IMR-90 (cell line): ENCODE measurements around the gene STAG1.

Source experiments
- BHLHE40 ChIP-seq: fragments of 150-350 bp; IDR thresholded peaks from 2 replicates; pipeline ENCODE4 v1.6.1; 2016; ENCODE audit warnings: mild to moderate bottlenecking, low read depth, low read length
- CEBPB ChIP-seq: IDR thresholded peaks from 2 replicates; pipeline ENCODE4 v1.6.1; 2012; ENCODE audit warnings: low read depth, low read length, improper control_type of control experiment
- CHD1 ChIP-seq: IDR thresholded peaks from 2 replicates; pipeline ENCODE4 v1.6.1; 2012; ENCODE audit warnings: low read depth, low read length, improper control_type of control experiment
- MAFK ChIP-seq: IDR thresholded peaks from 2 replicates; pipeline ENCODE4 v1.6.1; 2012; ENCODE audit warnings: low read depth, low read length, improper control_type of control experiment
- MXI1 ChIP-seq: IDR thresholded peaks from 2 replicates; pipeline ENCODE4 v1.6.1; 2012; ENCODE audit warnings: low read depth, mild to moderate bottlenecking, low read length, moderate library complexity, borderline replicate concordance
- POLR2A ChIP-seq: IDR thresholded peaks from 2 replicates; pipeline ENCODE4 v1.6.1; 2012; ENCODE audit warnings: mild to moderate bottlenecking, low read depth, low read length
- RAD21 ChIP-seq: IDR thresholded peaks from 2 replicates; pipeline ENCODE4 v1.6.1; 2012; ENCODE audit warnings: low read length, improper control_type of control experiment
- RFX5 ChIP-seq: IDR thresholded peaks from 2 replicates; pipeline ENCODE4 v1.8.0; 2012; ENCODE audit warnings: low read depth, mild to moderate bottlenecking, low read length, moderate library complexity
- SMC3 ChIP-seq: fragments of 150-350 bp; IDR thresholded peaks from 2 replicates; pipeline ENCODE4 v1.6.1; 2016; ENCODE audit warnings: low read depth, mild to moderate bottlenecking, antibody characterized with exemption, low read length, moderate library complexity
- TF ChIP-seq, protein P1 (sequence below): conservative IDR thresholded peaks from 2 replicates; pipeline ENCODE4 v1.5.1; 2012; ENCODE audit warnings: mild to moderate bottlenecking, low read depth, low read length, improper control_type of control experiment
- TF ChIP-seq, protein P2 (sequence below): fragments of 150-350 bp; IDR thresholded peaks from 2 replicates; pipeline ENCODE4 v1.6.1; 2017; ENCODE audit warnings: mild to moderate bottlenecking, antibody characterized with exemption, low read length, low read depth

DNA sequence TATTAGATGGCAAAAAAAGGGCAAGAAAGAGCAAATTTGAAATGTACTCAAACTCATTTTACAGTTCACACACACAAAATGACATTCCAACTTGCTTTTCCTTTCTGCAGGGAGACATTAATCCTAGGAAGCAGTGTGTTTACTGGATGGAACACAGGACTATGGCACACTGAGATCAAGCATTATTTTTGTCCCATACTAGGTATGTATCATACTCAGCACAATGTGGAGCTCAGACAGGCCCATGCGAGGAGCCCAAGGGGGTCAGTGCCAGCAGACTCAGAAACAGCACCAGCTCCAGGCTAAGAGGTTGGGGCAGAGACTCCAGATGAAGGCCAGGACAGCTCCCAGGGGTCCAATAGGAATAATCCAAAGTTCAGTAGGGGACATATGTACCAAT, 36.0 kb upstream of the STAG1 start:
- TF ChIP-seq, protein P1, sequence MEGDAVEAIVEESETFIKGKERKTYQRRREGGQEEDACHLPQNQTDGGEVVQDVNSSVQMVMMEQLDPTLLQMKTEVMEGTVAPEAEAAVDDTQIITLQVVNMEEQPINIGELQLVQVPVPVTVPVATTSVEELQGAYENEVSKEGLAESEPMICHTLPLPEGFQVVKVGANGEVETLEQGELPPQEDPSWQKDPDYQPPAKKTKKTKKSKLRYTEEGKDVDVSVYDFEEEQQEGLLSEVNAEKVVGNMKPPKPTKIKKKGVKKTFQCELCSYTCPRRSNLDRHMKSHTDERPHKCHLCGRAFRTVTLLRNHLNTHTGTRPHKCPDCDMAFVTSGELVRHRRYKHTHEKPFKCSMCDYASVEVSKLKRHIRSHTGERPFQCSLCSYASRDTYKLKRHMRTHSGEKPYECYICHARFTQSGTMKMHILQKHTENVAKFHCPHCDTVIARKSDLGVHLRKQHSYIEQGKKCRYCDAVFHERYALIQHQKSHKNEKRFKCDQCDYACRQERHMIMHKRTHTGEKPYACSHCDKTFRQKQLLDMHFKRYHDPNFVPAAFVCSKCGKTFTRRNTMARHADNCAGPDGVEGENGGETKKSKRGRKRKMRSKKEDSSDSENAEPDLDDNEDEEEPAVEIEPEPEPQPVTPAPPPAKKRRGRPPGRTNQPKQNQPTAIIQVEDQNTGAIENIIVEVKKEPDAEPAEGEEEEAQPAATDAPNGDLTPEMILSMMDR: no peak
- TF ChIP-seq RAD21 (no peak), BHLHE40 (no peak), POLR2A (no peak), MXI1 (no peak), CEBPB (no peak), SMC3 (no peak), CHD1 (no peak), MAFK (no peak), RFX5 (no peak)
- TF ChIP-seq, protein P2, sequence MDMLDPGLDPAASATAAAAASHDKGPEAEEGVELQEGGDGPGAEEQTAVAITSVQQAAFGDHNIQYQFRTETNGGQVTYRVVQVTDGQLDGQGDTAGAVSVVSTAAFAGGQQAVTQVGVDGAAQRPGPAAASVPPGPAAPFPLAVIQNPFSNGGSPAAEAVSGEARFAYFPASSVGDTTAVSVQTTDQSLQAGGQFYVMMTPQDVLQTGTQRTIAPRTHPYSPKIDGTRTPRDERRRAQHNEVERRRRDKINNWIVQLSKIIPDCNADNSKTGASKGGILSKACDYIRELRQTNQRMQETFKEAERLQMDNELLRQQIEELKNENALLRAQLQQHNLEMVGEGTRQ: no peak
